ENCODE measurements around the gene RHOG.

The RHOG gene

GRCh38 chr11:3830088-3830487, 10.7 kb downstream of the RHOG start:
- DNase-seq (ENCODE audit: low read depth, low spot score): no peak
- no peak overlapping the region for H3K4me3 ChIP-seq (ENCODE audit: low read depth, low read length)
- TF ChIP-seq, protein P1, sequence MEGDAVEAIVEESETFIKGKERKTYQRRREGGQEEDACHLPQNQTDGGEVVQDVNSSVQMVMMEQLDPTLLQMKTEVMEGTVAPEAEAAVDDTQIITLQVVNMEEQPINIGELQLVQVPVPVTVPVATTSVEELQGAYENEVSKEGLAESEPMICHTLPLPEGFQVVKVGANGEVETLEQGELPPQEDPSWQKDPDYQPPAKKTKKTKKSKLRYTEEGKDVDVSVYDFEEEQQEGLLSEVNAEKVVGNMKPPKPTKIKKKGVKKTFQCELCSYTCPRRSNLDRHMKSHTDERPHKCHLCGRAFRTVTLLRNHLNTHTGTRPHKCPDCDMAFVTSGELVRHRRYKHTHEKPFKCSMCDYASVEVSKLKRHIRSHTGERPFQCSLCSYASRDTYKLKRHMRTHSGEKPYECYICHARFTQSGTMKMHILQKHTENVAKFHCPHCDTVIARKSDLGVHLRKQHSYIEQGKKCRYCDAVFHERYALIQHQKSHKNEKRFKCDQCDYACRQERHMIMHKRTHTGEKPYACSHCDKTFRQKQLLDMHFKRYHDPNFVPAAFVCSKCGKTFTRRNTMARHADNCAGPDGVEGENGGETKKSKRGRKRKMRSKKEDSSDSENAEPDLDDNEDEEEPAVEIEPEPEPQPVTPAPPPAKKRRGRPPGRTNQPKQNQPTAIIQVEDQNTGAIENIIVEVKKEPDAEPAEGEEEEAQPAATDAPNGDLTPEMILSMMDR (IDR thresholded peaks at IDR 0.05; ENCODE audit: low read depth, low read length): no peak
- in situ Hi-C loops (cut with HindIII; ENCODE audit: low sequenced_read_pairs): no loop called here

DNA sequence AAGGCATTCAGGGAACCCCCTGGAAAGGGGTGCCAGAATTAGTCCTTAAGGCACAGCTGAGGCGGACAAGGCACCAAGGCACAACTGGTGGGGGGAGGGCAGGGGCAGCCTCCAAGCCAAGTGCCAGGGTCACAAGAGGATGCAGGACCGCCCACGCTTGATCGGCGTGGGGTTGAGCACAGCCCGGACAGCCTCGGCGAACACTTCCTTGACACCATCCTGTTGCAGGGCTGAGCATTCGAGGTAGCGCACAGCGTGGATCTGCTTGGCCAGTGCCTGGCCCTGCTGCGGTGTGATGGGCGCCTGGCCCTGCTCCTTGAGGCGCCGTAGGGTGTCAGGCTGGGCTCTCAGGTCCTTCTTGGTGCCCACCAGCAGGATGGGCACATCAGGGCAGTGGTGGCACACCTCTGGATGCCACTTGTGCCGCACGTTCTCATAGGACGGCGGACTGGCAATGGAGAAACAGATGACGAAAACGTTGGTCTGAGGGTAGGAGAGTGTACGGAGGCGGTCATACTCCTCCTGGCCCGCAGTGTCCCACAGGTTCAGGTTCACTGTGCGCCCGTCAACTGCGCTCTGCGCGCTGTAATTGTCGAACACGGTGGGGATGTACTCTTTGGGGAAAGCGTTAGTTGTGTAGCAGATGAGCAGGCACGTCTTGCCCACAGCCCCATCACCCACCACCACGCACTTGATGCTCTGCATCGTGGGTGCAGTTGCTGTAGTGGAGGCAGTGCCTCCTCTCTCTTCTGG, 13.1 kb downstream of the RHOG start:
- TF ChIP-seq, protein P1 (IDR thresholded peaks at IDR 0.05; ENCODE audit: low read depth, low read length): no peak
- in situ Hi-C loops (cut with HindIII; ENCODE audit: low sequenced_read_pairs): no loop called here
- DNase-seq (ENCODE audit: low read depth, low spot score): no peak
- H3K4me3 ChIP-seq (ENCODE audit: low read depth, low read length): no peak overlapping the region

- no peak overlapping the region for H3K4me3 ChIP-seq (ENCODE audit: low read depth, low read length)
- TF ChIP-seq, protein P1 (IDR thresholded peaks at IDR 0.05; ENCODE audit: low read depth, low read length): no peak
- in situ Hi-C loops (cut with HindIII; ENCODE audit: low sequenced_read_pairs): no loop called here
- no peak for DNase-seq (ENCODE audit: low read depth, low spot score)
Measured at GRCh38 chr11:3826721-3827120, 14.0 kb downstream of the RHOG start.

- no peak for DNase-seq (ENCODE audit: low read depth, low spot score)
- in situ Hi-C loops (cut with HindIII; ENCODE audit: low sequenced_read_pairs): no loop called here
- H3K4me3 ChIP-seq (ENCODE audit: low read depth, low read length): no peak overlapping the region
- TF ChIP-seq, protein P1 (IDR thresholded peaks at IDR 0.05; ENCODE audit: low read depth, low read length): no peak
Measured at GRCh38 chr11:3825473-3826154, 15.1 kb downstream of the RHOG start.

- no peak overlapping the region for H3K4me3 ChIP-seq (ENCODE audit: low read depth, low read length)
- in situ Hi-C loops (cut with HindIII; ENCODE audit: low sequenced_read_pairs): no loop called here
- no peak for DNase-seq (ENCODE audit: low read depth, low spot score)
- TF ChIP-seq, protein P1 (IDR thresholded peaks at IDR 0.05; ENCODE audit: low read depth, low read length): peak; percentile 67
Measured at GRCh38 chr11:3824714-3825472, 15.9 kb downstream of the RHOG start.

DNA sequence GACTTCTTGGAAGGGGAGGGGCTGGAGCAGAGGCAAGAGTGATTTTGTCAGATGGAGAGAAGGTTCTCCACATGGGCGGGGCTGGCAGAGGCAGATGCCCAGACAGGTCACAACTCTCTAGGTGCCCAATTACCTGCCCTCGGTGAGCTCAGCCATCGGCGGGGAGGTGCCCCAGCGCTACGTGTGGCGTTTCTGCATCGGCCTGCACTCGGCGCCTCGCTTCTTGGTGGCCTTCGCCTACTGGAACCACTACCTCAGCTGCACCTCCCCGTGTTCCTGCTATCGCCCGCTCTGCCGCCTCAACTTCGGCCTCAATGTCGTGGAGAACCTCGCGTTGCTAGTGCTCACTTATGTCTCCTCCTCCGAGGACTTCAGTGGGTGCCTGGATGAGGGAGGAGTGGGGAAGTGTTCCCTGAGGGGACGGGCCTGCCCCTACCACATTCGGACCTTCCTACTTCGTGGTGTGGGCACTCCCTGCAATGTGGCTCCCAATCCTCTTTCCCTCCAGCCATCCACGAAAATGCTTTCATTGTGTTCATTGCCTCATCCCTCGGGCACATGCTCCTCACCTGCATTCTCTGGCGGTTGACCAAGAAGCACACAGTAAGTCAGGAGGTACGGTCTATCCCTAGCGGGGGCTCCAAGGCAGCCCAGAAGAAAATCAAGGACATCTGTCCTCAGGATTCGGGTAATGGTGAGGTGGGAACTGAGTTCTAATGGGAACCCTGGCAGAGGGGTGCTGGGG, 16.8 kb downstream of the RHOG start:
- TF ChIP-seq, protein P1 (IDR thresholded peaks at IDR 0.05; ENCODE audit: low read depth, low read length): no peak
- in situ Hi-C loops (cut with HindIII; ENCODE audit: low sequenced_read_pairs): no loop called here
- DNase-seq (ENCODE audit: low read depth, low spot score): no peak
- no peak overlapping the region for H3K4me3 ChIP-seq (ENCODE audit: low read depth, low read length)

All from astrocyte of the spinal cord (primary cell).